ENCODE data around the gene IL1R2.

- TF ChIP-seq RAD21 (conservative IDR thresholded peaks at IDR 0.05 in 1 of 2, IDR thresholded peaks at IDR 0.05 in 1 of 2) (no peak), ZSCAN20 (CRISPR knock-in tag; IDR thresholded peaks at IDR 0.05) (no peak), POLR2A (IDR thresholded peaks at IDR 0.05; ENCODE audit: low read length) (no peak), CTCF (IDR thresholded peaks at IDR 0.05) (no peak), SREBF2 (IDR thresholded peaks at IDR 0.05) (no peak), CHD2 (IDR thresholded peaks at IDR 0.05; ENCODE audit: low read length, partially characterized antibody) (no peak), REST (IDR thresholded peaks at IDR 0.05) (no peak), ATOH8 (CRISPR knock-in tag; IDR thresholded peaks at IDR 0.05; ENCODE audit: low read depth) (no peak), EP300 (IDR thresholded peaks at IDR 0.05) (no peak), KDM1A (IDR thresholded peaks at IDR 0.05; ENCODE audit: low read depth) (no peak), ELK1 (IDR thresholded peaks at IDR 0.05; ENCODE audit: low read depth, low read length) (no peak), PHF8 (IDR thresholded peaks at IDR 0.05; ENCODE audit: borderline replicate concordance, low read depth) (no peak), MAFK (IDR thresholded peaks at IDR 0.05; ENCODE audit: partially characterized antibody) (no peak), FOSL2 (IDR thresholded peaks at IDR 0.05) (no peak), FOSL2 (CRISPR knock-in tag; IDR thresholded peaks at IDR 0.05) (no peak)
Observed at GRCh38 chr2:102032368-102033030, 40.7 kb downstream of the IL1R2 start.
